Measurements from ENCODE around the gene CCDC57. TPM values are rescaled to one million over a fixed set of nuclear protein-coding genes. Genes with fewer than 3 reads are reported as not detected.

Gene CCDC57
- total RNA-seq, 1 donor from 2014 or later, result 79.0 TPM

DNA sequence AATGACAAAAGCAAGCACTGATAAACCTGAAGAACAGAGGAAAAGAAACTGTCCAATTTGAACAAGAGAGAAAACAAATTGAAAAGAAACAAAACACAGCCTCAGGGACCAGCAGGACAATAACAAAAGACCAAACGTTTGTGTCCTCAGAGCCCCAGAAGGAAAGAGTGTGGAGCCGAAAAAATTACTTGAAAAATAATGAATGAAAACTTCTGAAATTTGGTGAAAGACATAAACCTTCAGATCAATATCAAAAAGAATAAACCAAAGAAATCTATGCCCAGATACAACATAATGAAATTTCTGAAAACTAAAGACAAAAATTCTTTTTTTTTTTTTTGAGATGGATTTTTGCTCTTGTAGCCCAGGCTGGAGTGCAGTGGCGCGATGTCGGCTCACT lies 45.6 kb downstream of the CCDC57 start:
- Mint-ChIP-seq H3K27ac (no peak overlapping the region), H3K36me3 (ENCODE audit: insufficient read depth) (peaks cover 42% of the 10 kb centered on the region), H3K9me3 (ENCODE audit: low read depth) (no peaks in the 10 kb centered on the region), H3K4me1 (ENCODE audit: low read depth) (no peaks in the 10 kb centered on the region), H3K4me3 (ENCODE audit: low read depth) (no peak overlapping the region), H3K27me3 (no peaks in the 10 kb centered on the region)
- DNase-seq (ENCODE audit: low spot score, unreplicated experiment), result no peak
- no peak for TF ChIP-seq CTCF (IDR thresholded peaks at IDR 0.05; ENCODE audit: unreplicated experiment)

- Mint-ChIP-seq H3K4me1 (ENCODE audit: low read depth) (no peaks in the 10 kb centered on the region), H3K36me3 (ENCODE audit: insufficient read depth) (peaks cover 34% of the 10 kb centered on the region), H3K27ac (no peak overlapping the region), H3K4me3 (ENCODE audit: low read depth) (no peak overlapping the region), H3K27me3 (no peaks in the 10 kb centered on the region), H3K9me3 (ENCODE audit: low read depth) (no peaks in the 10 kb centered on the region)
- DNase-seq (ENCODE audit: low spot score, unreplicated experiment), result no peak
- TF ChIP-seq CTCF (IDR thresholded peaks at IDR 0.05; ENCODE audit: unreplicated experiment), result no peak
Measured at GRCh38 chr17:82164853-82165252, 47.8 kb downstream of the CCDC57 start.

DNA sequence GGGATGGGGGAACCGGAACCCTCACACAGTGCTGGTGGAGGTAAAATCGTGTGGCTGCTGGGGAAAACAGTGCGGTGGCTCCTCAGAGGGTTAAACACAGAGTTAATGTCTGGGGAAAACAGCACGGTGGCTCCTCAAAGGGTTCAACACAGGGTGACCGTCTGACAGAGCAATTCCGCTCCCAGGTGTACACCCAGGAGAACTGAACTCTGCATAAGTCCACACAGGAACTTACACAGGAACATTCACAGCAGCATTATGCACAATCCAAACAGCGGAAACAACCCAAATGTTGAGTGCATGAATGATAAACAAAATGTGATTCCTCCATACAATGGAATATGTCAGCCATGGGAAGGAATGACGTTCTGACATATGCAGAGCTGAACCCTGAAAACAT lies 51.4 kb downstream of the CCDC57 start:
- H3K27ac Mint-ChIP-seq, result no peak overlapping the region
- TF ChIP-seq CTCF (IDR thresholded peaks at IDR 0.05; ENCODE audit: unreplicated experiment), result no peak
- no peak for DNase-seq (ENCODE audit: low spot score, unreplicated experiment)
- H3K36me3 Mint-ChIP-seq (ENCODE audit: insufficient read depth), result peaks cover 25% of the 10 kb centered on the region
- no peaks in the 10 kb centered on the region for H3K9me3 Mint-ChIP-seq (ENCODE audit: low read depth)
- no peaks in the 10 kb centered on the region for H3K27me3 Mint-ChIP-seq
- H3K4me1 Mint-ChIP-seq (ENCODE audit: low read depth), result no peaks in the 10 kb centered on the region
- H3K4me3 Mint-ChIP-seq (ENCODE audit: low read depth), result no peak overlapping the region

- Mint-ChIP-seq H3K27me3 (no peaks in the 10 kb centered on the region), H3K9me3 (ENCODE audit: low read depth) (no peaks in the 10 kb centered on the region), H3K4me3 (ENCODE audit: low read depth) (no peak overlapping the region), H3K36me3 (ENCODE audit: insufficient read depth) (peaks cover 20% of the 10 kb centered on the region), H3K4me1 (ENCODE audit: low read depth) (no peaks in the 10 kb centered on the region), H3K27ac (no peak overlapping the region)
- DNase-seq (ENCODE audit: low spot score, unreplicated experiment), result no peak
- no peak for TF ChIP-seq CTCF (IDR thresholded peaks at IDR 0.05; ENCODE audit: unreplicated experiment)
Measured at GRCh38 chr17:82160075-82160474, 52.6 kb downstream of the CCDC57 start.

GRCh38 chr17:82158825-82159224 lies 53.8 kb downstream of the CCDC57 start:
- H3K9me3 Mint-ChIP-seq (ENCODE audit: low read depth), result no peaks in the 10 kb centered on the region
- no peak overlapping the region for H3K27ac Mint-ChIP-seq
- no peak for DNase-seq (ENCODE audit: low spot score, unreplicated experiment)
- no peaks in the 10 kb centered on the region for H3K4me1 Mint-ChIP-seq (ENCODE audit: low read depth)
- peaks cover 15% of the 10 kb centered on the region for H3K36me3 Mint-ChIP-seq (ENCODE audit: insufficient read depth)
- TF ChIP-seq CTCF (IDR thresholded peaks at IDR 0.05; ENCODE audit: unreplicated experiment), result no peak
- no peak overlapping the region for H3K4me3 Mint-ChIP-seq (ENCODE audit: low read depth)
- H3K27me3 Mint-ChIP-seq, result no peaks in the 10 kb centered on the region

Measured in progenitor cell of endocrine pancreas (in vitro differentiated cells).